HepG2 (cell line): ENCODE measurements around the gene TOB1. TPM values are rescaled to one million over a fixed set of nuclear protein-coding genes. Genes with fewer than 3 reads are reported as not detected.

Experiments used
- AHR ChIP-seq: IDR thresholded peaks from 2 replicates; pipeline ENCODE4 v1.6.1; 2018; ENCODE audit warnings: missing genetic modification reagents, missing compliant biosample characterization
- FOXA3 ChIP-seq: IDR thresholded peaks from 2 replicates; pipeline ENCODE4 v1.6.1; 2016; ENCODE audit warnings: missing genetic modification reagents, missing compliant biosample characterization
- GATA4 ChIP-seq: sonication (generic); IDR thresholded peaks from 2 replicates; pipeline ENCODE4 v1.6.1; 2016; ENCODE audit warnings: antibody characterized with exemption, low read depth, borderline replicate concordance
- HMG20A ChIP-seq: IDR thresholded peaks from 2 replicates; pipeline ENCODE4 v1.6.1; 2016; ENCODE audit warnings: borderline replicate concordance
- HOXA5 ChIP-seq: sonication (generic); formaldehyde crosslinking; IDR thresholded peaks from 2 replicates; pipeline ENCODE4 v1.4.0; 2020; ENCODE audit warnings: missing genetic modification reagents
- MED13 ChIP-seq: sonication (generic); formaldehyde crosslinking; IDR thresholded peaks from 2 replicates; pipeline ENCODE4 v1.5.0; 2020; ENCODE audit warnings: missing genetic modification reagents
- NR2F6 ChIP-seq, 2 experiments: IDR thresholded peaks; 2 replicates each; pipeline ENCODE4 v1.6.1; 2016; ENCODE audit warnings: antibody characterized with exemption in 1 of 2, mild to moderate bottlenecking in 1 of 2
- RCOR2 ChIP-seq: IDR thresholded peaks from 2 replicates; pipeline ENCODE4 v1.6.1; 2016; ENCODE audit warnings: missing biosample characterization, missing genetic modification reagents
- RFXAP ChIP-seq: sonication (generic); formaldehyde crosslinking; IDR thresholded peaks from 2 replicates; pipeline ENCODE4 v1.4.0; 2020; ENCODE audit warnings: missing genetic modification reagents, borderline replicate concordance
- YEATS4 ChIP-seq: sonication (generic); formaldehyde crosslinking; IDR thresholded peaks from 2 replicates; pipeline ENCODE4 v1.4.0; 2020; ENCODE audit warnings: missing genetic modification reagents, borderline replicate concordance
- ZBTB21 ChIP-seq: sonication (generic); formaldehyde crosslinking; IDR thresholded peaks from 2 replicates; pipeline ENCODE4 v1.4.0; 2020; ENCODE audit warnings: missing genetic modification reagents
- ZNF572 ChIP-seq: sonication (generic); formaldehyde crosslinking; IDR thresholded peaks from 2 replicates; pipeline ENCODE4 v1.5.1; 2020; ENCODE audit warnings: mild to moderate bottlenecking, missing genetic modification reagents
- polyA plus RNA-seq, 8 experiments: library from polyadenylated mRNA; depleted of rRNA in 3 of 8; stranded (reverse) in 7 of 8; unstranded in 1 of 8; fragments of >200 nt; fragmentation: Illumina TruSeq in 4 of 8; extraction: Trizol in 4 of 8; gene quantifications; 2 replicates each; pipeline versions ENCODE4 v1.2.1 to v1.2.3, GENCODE V29; 2011 to 2016; ENCODE audit warnings: low read depth in 4 of 8, missing spikeins in 1 of 8, mixed read lengths in 1 of 8; ENCODE audit not compliant: insufficient read depth in 1 of 8
- total RNA-seq, 5 experiments: library from RNA; depleted of rRNA; stranded (reverse); fragments of >200 nt; fragmentation: Illumina TruSeq; extraction: Trizol; gene quantifications; 2 replicates each; pipeline ENCODE4 v1.2.3, GENCODE V29; 2016; ENCODE audit warnings: low read depth in 1 of 5
- TF ChIP-seq, protein P1 (sequence below): IDR thresholded peaks from 2 replicates; pipeline ENCODE4 v1.6.1; 2016; ENCODE audit warnings: mild to moderate bottlenecking
- TF ChIP-seq, protein P2 (sequence below): sonication (generic); formaldehyde crosslinking; IDR thresholded peaks from 2 replicates; pipeline ENCODE4 v1.8.1; 2023; ENCODE audit warnings: mild to moderate bottlenecking, moderate library complexity, missing genetic modification reagents
- TF ChIP-seq, protein P3 (sequence below): IDR thresholded peaks from 2 replicates; pipeline ENCODE4 v1.4.0; 2020; ENCODE audit warnings: mild to moderate bottlenecking, missing genetic modification reagents
- TF ChIP-seq, protein P4 (sequence below): sonication (generic); formaldehyde crosslinking; IDR thresholded peaks from 2 replicates; pipeline ENCODE4 v1.5.1; 2020; ENCODE audit warnings: mild to moderate bottlenecking, missing genetic modification reagents, moderate library complexity
- TF ChIP-seq, protein P5 (sequence below): sonication (generic); formaldehyde crosslinking; IDR thresholded peaks from 2 replicates; pipeline ENCODE4 v1.4.0; 2020; ENCODE audit warnings: missing genetic modification reagents

Gene TOB1
- total and polyA plus RNA-seq, 2 of the 13 experiments (the other 11 are each of a cell fraction or from before 2014, with no cell fraction given): 21.9 to 57.7 TPM

DNA sequence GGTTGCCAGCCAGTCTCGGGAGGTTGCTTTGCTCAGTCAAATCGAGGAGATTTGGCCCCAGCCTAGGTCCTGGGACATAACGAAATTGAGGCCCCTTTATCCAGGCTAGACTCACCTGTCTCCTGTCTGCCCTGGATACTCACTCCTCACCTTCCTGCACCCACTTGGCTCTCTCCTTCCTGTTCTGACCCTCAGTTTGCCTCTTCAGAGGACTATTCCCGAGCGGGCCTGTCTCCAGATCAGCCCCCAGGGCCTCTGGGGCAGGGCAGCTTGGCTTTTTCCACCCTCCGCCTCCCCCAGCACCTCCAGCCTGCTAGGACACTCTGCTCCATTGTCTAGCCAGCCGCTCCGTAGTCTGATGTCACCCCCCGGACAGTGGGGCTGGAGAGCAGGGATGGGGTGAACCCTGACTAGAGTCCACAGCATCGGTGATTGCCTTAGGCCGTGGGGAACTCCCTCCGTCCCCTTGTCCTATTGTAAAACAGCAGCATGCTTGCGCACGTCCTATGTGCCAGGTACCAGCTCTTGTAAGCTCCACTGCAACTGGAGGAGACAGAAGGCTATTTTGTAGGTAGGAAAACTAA, 21.9 kb downstream of the TOB1 start (continued):
- TF ChIP-seq, protein P1, sequence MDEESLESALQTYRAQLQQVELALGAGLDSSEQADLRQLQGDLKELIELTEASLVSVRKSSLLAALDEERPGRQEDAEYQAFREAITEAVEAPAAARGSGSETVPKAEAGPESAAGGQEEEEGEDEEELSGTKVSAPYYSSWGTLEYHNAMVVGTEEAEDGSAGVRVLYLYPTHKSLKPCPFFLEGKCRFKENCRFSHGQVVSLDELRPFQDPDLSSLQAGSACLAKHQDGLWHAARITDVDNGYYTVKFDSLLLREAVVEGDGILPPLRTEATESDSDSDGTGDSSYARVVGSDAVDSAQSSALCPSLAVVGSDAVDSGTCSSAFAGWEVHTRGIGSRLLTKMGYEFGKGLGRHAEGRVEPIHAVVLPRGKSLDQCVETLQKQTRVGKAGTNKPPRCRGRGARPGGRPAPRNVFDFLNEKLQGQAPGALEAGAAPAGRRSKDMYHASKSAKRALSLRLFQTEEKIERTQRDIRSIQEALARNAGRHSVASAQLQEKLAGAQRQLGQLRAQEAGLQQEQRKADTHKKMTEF (CRISPR knock-in tag): peak; percentile 49
- 0 out of 2 replicates have a peak, but pooled peaks have one; percentile 41 for TF ChIP-seq ZNF572 (CRISPR knock-in tag)
- peak; percentile 58; the same call in 1 of the 2 replicates for TF ChIP-seq HMG20A
- TF ChIP-seq FOXA3 (CRISPR knock-in tag): peak; percentile 56
- TF ChIP-seq, protein P2, sequence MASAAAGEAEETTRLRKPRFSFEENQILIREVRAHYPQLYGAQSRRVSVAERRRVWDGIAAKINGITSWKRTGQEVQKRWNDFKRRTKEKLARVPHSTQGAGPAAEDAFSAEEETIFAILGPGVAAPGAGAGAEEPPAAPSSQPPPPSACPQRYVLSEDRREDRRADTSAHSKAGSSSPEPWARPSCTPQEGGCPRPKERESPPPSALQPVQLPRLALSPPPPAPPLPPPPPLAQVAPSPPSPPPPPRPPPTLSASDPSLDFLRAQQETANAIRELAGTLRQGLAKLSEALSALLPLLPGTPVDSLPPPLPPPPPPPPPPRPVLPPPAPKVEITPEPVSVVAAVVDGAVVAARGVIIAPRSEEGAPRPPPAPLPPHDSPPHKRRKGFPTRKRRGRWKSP (CRISPR knock-in tag): no peak
- TF ChIP-seq HOXA5 (CRISPR knock-in tag): peak; percentile 57; the same call in 1 of the 2 replicates
- TF ChIP-seq RCOR2 (CRISPR knock-in tag): peak; percentile 84
- TF ChIP-seq, protein P3, sequence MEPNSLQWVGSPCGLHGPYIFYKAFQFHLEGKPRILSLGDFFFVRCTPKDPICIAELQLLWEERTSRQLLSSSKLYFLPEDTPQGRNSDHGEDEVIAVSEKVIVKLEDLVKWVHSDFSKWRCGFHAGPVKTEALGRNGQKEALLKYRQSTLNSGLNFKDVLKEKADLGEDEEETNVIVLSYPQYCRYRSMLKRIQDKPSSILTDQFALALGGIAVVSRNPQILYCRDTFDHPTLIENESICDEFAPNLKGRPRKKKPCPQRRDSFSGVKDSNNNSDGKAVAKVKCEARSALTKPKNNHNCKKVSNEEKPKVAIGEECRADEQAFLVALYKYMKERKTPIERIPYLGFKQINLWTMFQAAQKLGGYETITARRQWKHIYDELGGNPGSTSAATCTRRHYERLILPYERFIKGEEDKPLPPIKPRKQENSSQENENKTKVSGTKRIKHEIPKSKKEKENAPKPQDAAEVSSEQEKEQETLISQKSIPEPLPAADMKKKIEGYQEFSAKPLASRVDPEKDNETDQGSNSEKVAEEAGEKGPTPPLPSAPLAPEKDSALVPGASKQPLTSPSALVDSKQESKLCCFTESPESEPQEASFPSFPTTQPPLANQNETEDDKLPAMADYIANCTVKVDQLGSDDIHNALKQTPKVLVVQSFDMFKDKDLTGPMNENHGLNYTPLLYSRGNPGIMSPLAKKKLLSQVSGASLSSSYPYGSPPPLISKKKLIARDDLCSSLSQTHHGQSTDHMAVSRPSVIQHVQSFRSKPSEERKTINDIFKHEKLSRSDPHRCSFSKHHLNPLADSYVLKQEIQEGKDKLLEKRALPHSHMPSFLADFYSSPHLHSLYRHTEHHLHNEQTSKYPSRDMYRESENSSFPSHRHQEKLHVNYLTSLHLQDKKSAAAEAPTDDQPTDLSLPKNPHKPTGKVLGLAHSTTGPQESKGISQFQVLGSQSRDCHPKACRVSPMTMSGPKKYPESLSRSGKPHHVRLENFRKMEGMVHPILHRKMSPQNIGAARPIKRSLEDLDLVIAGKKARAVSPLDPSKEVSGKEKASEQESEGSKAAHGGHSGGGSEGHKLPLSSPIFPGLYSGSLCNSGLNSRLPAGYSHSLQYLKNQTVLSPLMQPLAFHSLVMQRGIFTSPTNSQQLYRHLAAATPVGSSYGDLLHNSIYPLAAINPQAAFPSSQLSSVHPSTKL (CRISPR knock-in tag): peak; percentile 82
- TF ChIP-seq GATA4: no peak
- TF ChIP-seq NR2F6 (IDR thresholded peaks at IDR 0.05): peak; percentile 37; the same call in 1 of the 2 replicates
- peak; percentile 74 for TF ChIP-seq NR2F6 (CRISPR knock-in tag; IDR thresholded peaks at IDR 0.05)
- TF ChIP-seq RFXAP (CRISPR knock-in tag): peak; percentile 77; the same call in 1 of the 2 replicates
- TF ChIP-seq AHR (CRISPR knock-in tag): peak; percentile 49; the same call in 1 of the 2 replicates
- TF ChIP-seq, protein P4, sequence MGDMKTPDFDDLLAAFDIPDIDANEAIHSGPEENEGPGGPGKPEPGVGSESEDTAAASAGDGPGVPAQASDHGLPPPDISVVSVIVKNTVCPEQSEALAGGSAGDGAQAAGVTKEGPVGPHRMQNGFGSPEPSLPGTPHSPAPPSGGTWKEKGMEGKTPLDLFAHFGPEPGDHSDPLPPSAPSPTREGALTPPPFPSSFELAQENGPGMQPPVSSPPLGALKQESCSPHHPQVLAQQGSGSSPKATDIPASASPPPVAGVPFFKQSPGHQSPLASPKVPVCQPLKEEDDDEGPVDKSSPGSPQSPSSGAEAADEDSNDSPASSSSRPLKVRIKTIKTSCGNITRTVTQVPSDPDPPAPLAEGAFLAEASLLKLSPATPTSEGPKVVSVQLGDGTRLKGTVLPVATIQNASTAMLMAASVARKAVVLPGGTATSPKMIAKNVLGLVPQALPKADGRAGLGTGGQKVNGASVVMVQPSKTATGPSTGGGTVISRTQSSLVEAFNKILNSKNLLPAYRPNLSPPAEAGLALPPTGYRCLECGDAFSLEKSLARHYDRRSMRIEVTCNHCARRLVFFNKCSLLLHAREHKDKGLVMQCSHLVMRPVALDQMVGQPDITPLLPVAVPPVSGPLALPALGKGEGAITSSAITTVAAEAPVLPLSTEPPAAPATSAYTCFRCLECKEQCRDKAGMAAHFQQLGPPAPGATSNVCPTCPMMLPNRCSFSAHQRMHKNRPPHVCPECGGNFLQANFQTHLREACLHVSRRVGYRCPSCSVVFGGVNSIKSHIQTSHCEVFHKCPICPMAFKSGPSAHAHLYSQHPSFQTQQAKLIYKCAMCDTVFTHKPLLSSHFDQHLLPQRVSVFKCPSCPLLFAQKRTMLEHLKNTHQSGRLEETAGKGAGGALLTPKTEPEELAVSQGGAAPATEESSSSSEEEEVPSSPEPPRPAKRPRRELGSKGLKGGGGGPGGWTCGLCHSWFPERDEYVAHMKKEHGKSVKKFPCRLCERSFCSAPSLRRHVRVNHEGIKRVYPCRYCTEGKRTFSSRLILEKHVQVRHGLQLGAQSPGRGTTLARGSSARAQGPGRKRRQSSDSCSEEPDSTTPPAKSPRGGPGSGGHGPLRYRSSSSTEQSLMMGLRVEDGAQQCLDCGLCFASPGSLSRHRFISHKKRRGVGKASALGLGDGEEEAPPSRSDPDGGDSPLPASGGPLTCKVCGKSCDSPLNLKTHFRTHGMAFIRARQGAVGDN (CRISPR knock-in tag): peak; percentile 94
- peak; percentile 78; the same call in 1 of the 2 replicates for TF ChIP-seq ZBTB21 (CRISPR knock-in tag)
- TF ChIP-seq, protein P5, sequence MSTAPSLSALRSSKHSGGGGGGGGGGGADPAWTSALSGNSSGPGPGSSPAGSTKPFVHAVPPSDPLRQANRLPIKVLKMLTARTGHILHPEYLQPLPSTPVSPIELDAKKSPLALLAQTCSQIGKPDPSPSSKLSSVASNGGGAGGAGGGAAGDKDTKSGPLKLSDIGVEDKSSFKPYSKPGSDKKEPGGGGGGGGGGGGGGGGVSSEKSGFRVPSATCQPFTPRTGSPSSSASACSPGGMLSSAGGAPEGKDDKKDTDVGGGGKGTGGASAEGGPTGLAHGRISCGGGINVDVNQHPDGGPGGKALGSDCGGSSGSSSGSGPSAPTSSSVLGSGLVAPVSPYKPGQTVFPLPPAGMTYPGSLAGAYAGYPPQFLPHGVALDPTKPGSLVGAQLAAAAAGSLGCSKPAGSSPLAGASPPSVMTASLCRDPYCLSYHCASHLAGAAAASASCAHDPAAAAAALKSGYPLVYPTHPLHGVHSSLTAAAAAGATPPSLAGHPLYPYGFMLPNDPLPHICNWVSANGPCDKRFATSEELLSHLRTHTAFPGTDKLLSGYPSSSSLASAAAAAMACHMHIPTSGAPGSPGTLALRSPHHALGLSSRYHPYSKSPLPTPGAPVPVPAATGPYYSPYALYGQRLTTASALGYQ (CRISPR knock-in tag): 0 out of 2 replicates have a peak, but pooled peaks have one; percentile 54
- no peak for TF ChIP-seq MED13 (CRISPR knock-in tag)
- TF ChIP-seq YEATS4 (CRISPR knock-in tag): peak; percentile 53; the same call in 1 of the 2 replicates
